ENCODE data around the gene FGFR2. TPM values are rescaled to one million over a fixed set of nuclear protein-coding genes. Genes with fewer than 3 reads are reported as not detected.

Gene FGFR2
- total and polyA plus RNA-seq, 12 donors = 0.09 to 0.81 (median 0.51) TPM

DNA sequence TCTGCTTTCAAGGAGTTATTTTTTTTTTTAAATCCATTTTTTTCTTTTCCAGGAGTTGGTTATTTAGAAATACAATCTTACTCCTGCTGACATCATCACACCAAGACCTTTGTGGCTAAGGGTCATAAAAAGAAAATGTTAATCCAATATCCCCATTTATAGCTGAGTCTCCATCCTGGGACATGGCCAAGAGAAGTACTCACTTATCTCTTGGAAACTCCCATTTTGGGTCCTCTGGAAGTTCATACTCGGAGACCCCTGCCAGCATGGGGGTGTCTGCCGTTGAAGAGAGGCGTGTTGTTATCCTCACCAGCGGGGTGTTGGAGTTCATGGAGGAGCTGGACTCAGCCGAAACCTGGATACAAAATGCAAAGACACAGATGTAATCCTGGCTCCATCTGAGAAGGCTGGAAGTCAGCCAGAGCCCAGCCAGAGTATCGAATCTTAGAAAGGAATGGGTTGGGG is 94.6 kb downstream of the FGFR2 start:
- no peaks in the 10 kb centered on the region for H3K36me3 ChIP-seq
- H3K9me3 ChIP-seq = no peaks in the 10 kb centered on the region
- no peak overlapping the region for H3K27ac ChIP-seq
- no peak overlapping the region for H3K4me3 ChIP-seq
- intact Hi-C loops (cut with DNase I) = no loop called here
- 50 to 53% methylated on average over 6 of the region's 6 CpGs for WGBS, 2 donors
- TF ChIP-seq, protein P1, sequence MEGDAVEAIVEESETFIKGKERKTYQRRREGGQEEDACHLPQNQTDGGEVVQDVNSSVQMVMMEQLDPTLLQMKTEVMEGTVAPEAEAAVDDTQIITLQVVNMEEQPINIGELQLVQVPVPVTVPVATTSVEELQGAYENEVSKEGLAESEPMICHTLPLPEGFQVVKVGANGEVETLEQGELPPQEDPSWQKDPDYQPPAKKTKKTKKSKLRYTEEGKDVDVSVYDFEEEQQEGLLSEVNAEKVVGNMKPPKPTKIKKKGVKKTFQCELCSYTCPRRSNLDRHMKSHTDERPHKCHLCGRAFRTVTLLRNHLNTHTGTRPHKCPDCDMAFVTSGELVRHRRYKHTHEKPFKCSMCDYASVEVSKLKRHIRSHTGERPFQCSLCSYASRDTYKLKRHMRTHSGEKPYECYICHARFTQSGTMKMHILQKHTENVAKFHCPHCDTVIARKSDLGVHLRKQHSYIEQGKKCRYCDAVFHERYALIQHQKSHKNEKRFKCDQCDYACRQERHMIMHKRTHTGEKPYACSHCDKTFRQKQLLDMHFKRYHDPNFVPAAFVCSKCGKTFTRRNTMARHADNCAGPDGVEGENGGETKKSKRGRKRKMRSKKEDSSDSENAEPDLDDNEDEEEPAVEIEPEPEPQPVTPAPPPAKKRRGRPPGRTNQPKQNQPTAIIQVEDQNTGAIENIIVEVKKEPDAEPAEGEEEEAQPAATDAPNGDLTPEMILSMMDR (IDR thresholded peaks at IDR 0.05) = no peak
- H3K4me1 ChIP-seq = no peaks in the 10 kb centered on the region
- DNase-seq (no peak), ATAC-seq (no peak)
- peaks cover 0 to 26% (median 7%) of the 10 kb centered on the region in 7 donors for H3K27me3 ChIP-seq

DNA sequence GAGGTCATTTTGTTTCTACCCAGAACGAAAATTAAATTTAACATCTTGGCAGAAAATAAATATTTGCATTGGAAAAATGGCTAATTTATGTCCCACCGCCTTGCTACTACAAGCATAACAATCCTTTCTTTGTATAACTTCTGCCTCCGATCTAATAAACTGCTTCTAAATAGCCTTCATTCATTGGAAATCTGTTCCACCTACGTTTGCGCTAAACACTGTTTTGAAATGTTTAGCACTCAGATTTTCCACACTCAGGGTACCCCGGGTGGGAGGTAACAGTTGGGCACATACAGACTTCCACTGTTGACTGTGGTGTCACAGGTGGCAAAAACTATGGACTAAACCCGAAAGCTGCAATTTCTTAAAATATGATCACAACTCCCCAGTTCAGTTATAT is 96.4 kb downstream of the FGFR2 start:
- no peaks in the 10 kb centered on the region for H3K36me3 ChIP-seq
- peaks cover 0 to 26% (median 7%) of the 10 kb centered on the region in 7 donors for H3K27me3 ChIP-seq
- no peak overlapping the region for H3K27ac ChIP-seq
- H3K9me3 ChIP-seq = no peaks in the 10 kb centered on the region
- DNase-seq = no peak
- TF ChIP-seq, protein P1 (IDR thresholded peaks at IDR 0.05) = no peak
- WGBS, 2 donors = 89 to 95% methylated on average over 7 of the region's 7 CpGs
- H3K4me1 ChIP-seq = no peaks in the 10 kb centered on the region
- no peak for ATAC-seq
- H3K4me3 ChIP-seq = no peak overlapping the region
- intact Hi-C loops (cut with DNase I) = no loop called here

DNA sequence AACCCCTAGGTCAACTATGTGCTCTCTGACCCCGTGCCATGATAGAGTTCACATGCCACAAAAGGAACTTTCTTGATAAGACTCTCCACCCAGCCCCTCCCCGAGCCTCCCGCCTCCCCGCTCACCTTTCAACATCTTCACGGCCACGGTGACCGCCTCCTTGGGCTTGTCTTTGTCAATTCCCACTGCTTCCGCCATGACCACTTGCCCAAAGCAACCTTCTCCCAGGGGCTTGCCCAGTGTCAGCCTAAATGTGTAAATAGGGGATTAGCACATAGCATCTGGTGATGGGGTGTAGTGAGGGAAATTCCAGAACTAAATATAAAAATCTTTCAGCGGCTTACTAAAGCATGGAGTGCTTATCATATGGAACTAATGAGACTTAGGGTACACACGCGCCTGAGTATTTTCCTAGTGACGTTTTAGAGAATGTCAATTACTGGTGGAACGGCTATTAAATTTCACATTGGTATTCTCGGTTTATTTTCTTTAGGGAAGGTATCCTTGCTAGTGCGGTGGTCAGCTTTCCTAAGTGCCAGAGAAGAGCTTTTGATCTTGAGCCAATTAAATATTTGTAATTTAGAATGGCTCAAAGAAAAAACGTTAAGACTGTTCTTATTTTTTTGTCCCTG is 97.4 kb downstream of the FGFR2 start:
- WGBS, 2 donors = 52 to 55% methylated on average over 16 of the region's 16 CpGs
- no peaks in the 10 kb centered on the region for H3K4me1 ChIP-seq
- no peak overlapping the region for H3K27ac ChIP-seq
- no peaks in the 10 kb centered on the region for H3K36me3 ChIP-seq
- H3K9me3 ChIP-seq = no peaks in the 10 kb centered on the region
- DNase-seq (no peak), ATAC-seq (no peak)
- no peak overlapping the region for H3K4me3 ChIP-seq
- TF ChIP-seq, protein P1 (IDR thresholded peaks at IDR 0.05) = no peak
- H3K27me3 ChIP-seq = peaks cover 0 to 26% (median 7%) of the 10 kb centered on the region in 7 donors
- intact Hi-C loops (cut with DNase I) = no loop called here

DNA sequence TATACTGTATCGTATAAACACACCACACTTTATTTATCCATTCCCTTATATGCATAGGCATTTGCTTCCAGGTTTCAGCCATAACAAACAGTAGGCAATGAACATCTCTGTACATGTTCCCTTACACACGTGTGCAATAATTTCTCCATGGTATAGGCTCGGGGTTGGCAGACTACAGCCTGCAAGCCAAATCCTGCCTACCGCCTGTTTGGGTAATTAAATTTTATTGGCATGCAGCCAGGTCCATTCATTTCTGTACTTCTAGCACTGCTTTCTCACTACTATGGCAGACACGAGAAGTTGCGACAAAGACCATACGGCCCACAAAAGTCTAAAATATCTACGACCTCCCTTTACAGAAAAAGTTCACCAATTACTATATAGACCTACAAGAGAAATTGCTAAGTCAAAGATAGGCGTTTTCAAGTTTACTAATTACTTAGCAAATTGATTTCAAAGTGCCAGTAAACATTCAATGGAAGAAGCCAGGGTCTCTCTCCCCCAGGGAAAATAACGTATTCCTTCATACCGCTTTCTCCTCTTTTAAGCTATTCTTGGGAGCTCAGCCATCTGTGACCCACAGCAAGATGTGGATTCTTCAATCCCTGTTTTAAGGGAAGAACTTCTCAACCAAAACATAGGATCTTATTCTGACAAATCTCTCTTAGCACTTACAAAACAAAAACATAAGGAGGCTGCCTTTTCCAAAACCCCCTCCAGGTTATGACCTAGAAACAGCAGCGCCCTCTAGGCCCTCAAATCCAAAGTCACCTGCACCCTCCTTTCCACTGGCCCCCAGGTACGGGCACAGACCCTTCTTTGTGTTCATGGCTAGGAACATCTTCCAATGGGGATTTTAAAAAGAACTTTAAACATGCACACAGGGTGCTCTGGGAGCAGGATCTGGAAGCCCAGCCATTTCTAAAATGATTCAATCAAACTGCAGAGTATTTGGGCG is 100.5 kb downstream of the FGFR2 start:
- Histone ChIP-seq H3K36me3 (no peaks in the 10 kb centered on the region), H3K4me3 (no peak overlapping the region), H3K27ac (no peak overlapping the region), H3K4me1 (no peaks in the 10 kb centered on the region), H3K27me3 (peaks cover 0 to 26% (median 7%) of the 10 kb centered on the region in 7 donors), H3K9me3 (no peaks in the 10 kb centered on the region)
- DNase-seq (no peak), ATAC-seq (no peak)
- intact Hi-C loops (cut with DNase I) = no loop called here
- 77 to 81% methylated on average over 14 of the region's 14 CpGs for WGBS, 2 donors
- TF ChIP-seq, protein P1 (IDR thresholded peaks at IDR 0.05) = no peak

Measured in heart right ventricle (tissue), 16 donors.